K562 (cell line): ENCODE data around the gene PGA3. TPM values are rescaled to one million over a fixed set of nuclear protein-coding genes. Genes with fewer than 3 reads are reported as not detected.

ENCODE experiments used
- ATAC-seq: fragments of 200-7000 bp; cut with Tn5 transposase; 3 replicates; pipeline ENCODE4 v1.9.1; 2020; ENCODE audit warnings: moderate library complexity
- BruUV-seq: library from RNA; stranded (reverse); fragments of 400-500 nt; replicated peaks from 2 replicates; lab custom pipeline; 2021; lab: Mats Ljungman, UMichigan
- CTCF ChIA-PET: fragments of 300-600 bp; formaldehyde crosslinking; extraction: SDS; loops from one replicate; lab custom pipeline; 2021; ENCODE audit warnings: low intra/inter-chr PET ratio; lab: Yijun Ruan, JAX
- POLR2A ChIA-PET: fragments of 300-600, 350-650 bp; sonication (Branson Sonifier 250); formaldehyde crosslinking; extraction: SDS; loops from one replicate; lab custom pipeline; 2021; ENCODE audit warnings: antibody characterized with exemption, inconsistent platforms; lab: Yijun Ruan, JAX
- DNase-seq, 4 experiments: peaks; one replicate each; pipeline versions ENCODE4 v3.0.0 to v3.0.0-alpha.2; 2011 to 2018; ENCODE audit warnings: low spot score in 3 of 4, mixed read lengths in 3 of 4; ENCODE audit errors: extremely low read depth in 1 of 4
- FAIRE-seq: peaks from 2 replicates; lab custom pipeline; 2011; peaks lifted over from hg19 to GRCh38; lab: Jason Lieb, UNC
- H2AFZ ChIP-seq: 2 replicates; pipeline ENCODE4 v1.6.0; 2011; ENCODE audit warnings: low read depth, low read length, control low read depth, inconsistent platforms
- H3K27ac ChIP-seq: fragments of 200-600 bp; 3 replicates; pipeline ENCODE4 v1.8.0; 2011; ENCODE audit warnings: low read depth, mild to moderate bottlenecking, control low read depth, inconsistent platforms, low read length, moderate library complexity, mixed read lengths; ENCODE audit errors: extremely low read depth
- H3K27me3 ChIP-seq, 2 experiments: fragments of 300-600 bp in 1 of 2; 2 replicates in 1 of 2; 3 replicates in 1 of 2; pipeline versions ENCODE4 v1.6.0 to v1.8.0; 2011; ENCODE audit warnings: inconsistent platforms in 2 of 2, low read length in 2 of 2, mild to moderate bottlenecking in 1 of 2, mixed read lengths in 1 of 2, moderate library complexity in 1 of 2; ENCODE audit not compliant: control insufficient read depth in 2 of 2, insufficient read depth in 2 of 2
- H3K36me3 ChIP-seq: fragments of 300-600 bp; 3 replicates; pipeline ENCODE4 v1.8.0; 2011; ENCODE audit warnings: mild to moderate bottlenecking, low read length, inconsistent platforms; ENCODE audit not compliant: control insufficient read depth, insufficient read depth
- H3K4me1 ChIP-seq, 2 experiments: fragments of 200-600 bp in 1 of 2; replicated peaks in 1 of 2; 2 replicates in 1 of 2; 3 replicates in 1 of 2; pipeline versions ENCODE4 v1.5.1 to v1.8.0; 2011; ENCODE audit warnings: inconsistent platforms in 2 of 2, low read length in 2 of 2, mild to moderate bottlenecking in 1 of 2, mixed read lengths in 1 of 2, moderate library complexity in 1 of 2; ENCODE audit not compliant: control insufficient read depth in 2 of 2, insufficient read depth in 2 of 2
- H3K4me2 ChIP-seq: 2 replicates; pipeline ENCODE4 v1.6.1; 2011; ENCODE audit warnings: low read length, control low read depth, inconsistent platforms, mixed read lengths; ENCODE audit not compliant: insufficient read depth
- H3K4me3 ChIP-seq: fragments of 200-600 bp; sonication (generic), shearing (Covaris generic); 2 replicates; pipeline ENCODE4 v1.5.1; 2016; ENCODE audit warnings: control low read depth, inconsistent platforms
- H3K79me2 ChIP-seq: fragments of 200-600 bp; 3 replicates; pipeline ENCODE4 v1.8.0; 2011; ENCODE audit warnings: low read length, inconsistent platforms; ENCODE audit not compliant: control insufficient read depth, insufficient read depth
- H3K9ac ChIP-seq, 2 experiments: 2 replicates each; pipeline versions ENCODE4 v1.6.0 to v1.6.1; 2011; ENCODE audit warnings: low read depth in 2 of 2, low read length in 2 of 2, control low read depth in 1 of 2, inconsistent platforms in 1 of 2, mild to moderate bottlenecking in 1 of 2, mixed read lengths in 1 of 2; ENCODE audit not compliant: insufficient read depth in 1 of 2
- H3K9me1 ChIP-seq: one replicate; pipeline ENCODE4 v1.6.0; 2011; ENCODE audit warnings: inconsistent platforms, mild to moderate bottlenecking, low read length, moderate library complexity; ENCODE audit not compliant: control insufficient read depth, insufficient read depth
- H3K9me3 ChIP-seq: replicated peaks from 2 replicates; pipeline ENCODE4 v1.5.1; 2011; ENCODE audit warnings: low read depth, low read length, inconsistent platforms; ENCODE audit not compliant: control insufficient read depth, insufficient read depth
- H4K20me1 ChIP-seq: replicated peaks from 2 replicates; pipeline ENCODE4 v1.6.1; 2011; ENCODE audit warnings: low read length, inconsistent platforms, mixed read lengths; ENCODE audit not compliant: control insufficient read depth, insufficient read depth
- ARNT ChIP-seq, 2 experiments: fragments of 450-650 bp; IDR thresholded peaks; 2 replicates each; pipeline ENCODE4 v1.6.1; 2016; ENCODE audit warnings: mild to moderate bottlenecking in 1 of 2
- CAMTA2 ChIP-seq: fragments of 250-450 bp; sonication (Bioruptor Pico); conservative IDR thresholded peaks from 2 replicates; pipeline ENCODE4 v1.5.1; 2022
- CBX1 ChIP-seq: sonication (generic); IDR thresholded peaks from 2 replicates; pipeline ENCODE4 v1.6.1; 2016; ENCODE audit warnings: antibody characterized with exemption, low read depth, mild to moderate bottlenecking
- CBX5 ChIP-seq: IDR thresholded peaks from 2 replicates; pipeline ENCODE4 v1.6.1; 2014; ENCODE audit warnings: low read depth, borderline replicate concordance
- CREB1 ChIP-seq, 2 experiments: sonication (generic) in 1 of 2; formaldehyde crosslinking in 1 of 2; IDR thresholded peaks; 2 replicates each; pipeline versions ENCODE4 v1.6.1 to v1.8.0; 2012 to 2022; ENCODE audit warnings: inconsistent platforms in 1 of 2, mild to moderate bottlenecking in 1 of 2, missing genetic modification reagents in 1 of 2, moderate library complexity in 1 of 2
- FOXA3 ChIP-seq, 2 experiments: fragments of 450-650 bp in 1 of 2; sonication (generic) in 1 of 2; formaldehyde crosslinking; IDR thresholded peaks in 1 of 2; conservative IDR thresholded peaks in 1 of 2; 2 replicates each; pipeline versions ENCODE4 v1.4.0 to v1.8.0; 2020 to 2022; ENCODE audit warnings: mild to moderate bottlenecking in 2 of 2, missing genetic modification reagents in 1 of 2
- NBN ChIP-seq: fragments of 450-650 bp; IDR thresholded peaks from 2 replicates; pipeline ENCODE4 v1.6.1; 2016; ENCODE audit warnings: low read depth, mild to moderate bottlenecking
- PTBP1 ChIP-seq: fragments of 200-400 bp; formaldehyde crosslinking; IDR thresholded peaks from 2 replicates; pipeline ENCODE4 v1.6.1; 2017; ENCODE audit warnings: low read depth, low read length
- RFX7 ChIP-seq: fragments of 250-450 bp; sonication (Bioruptor Pico); IDR thresholded peaks from 2 replicates; pipeline ENCODE4 v1.5.1; 2021; ENCODE audit warnings: mild to moderate bottlenecking
- TRIM24 ChIP-seq, 2 experiments: fragments of 450-650 bp; IDR thresholded peaks; 2 replicates each; pipeline ENCODE4 v1.6.1; 2016
- TRIM28 ChIP-seq: fragments of 450-650 bp; IDR thresholded peaks from 2 replicates; pipeline ENCODE4 v1.6.1; 2017
- ZNF174 ChIP-seq: fragments of 250-450 bp; sonication (Bioruptor Pico); IDR thresholded peaks from 2 replicates; pipeline ENCODE4 v1.4.0; 2020; ENCODE audit warnings: mild to moderate bottlenecking
- ZNF217 ChIP-seq: sonication (generic); formaldehyde crosslinking; IDR thresholded peaks from 2 replicates; pipeline ENCODE4 v1.8.0; 2022; ENCODE audit warnings: mild to moderate bottlenecking, missing genetic modification reagents
- ZNF316 ChIP-seq: fragments of 450-650 bp; IDR thresholded peaks from 2 replicates; pipeline ENCODE4 v1.6.1; 2016
- ZNF384 ChIP-seq: IDR thresholded peaks from 2 replicates; pipeline ENCODE4 v1.6.1; 2012; ENCODE audit warnings: low read depth, low read length, improper control_type of control experiment
- WGBS: fragments of 100-300 bp; shearing (Covaris generic); methylation state at CpG from one replicate; pipeline ENCODE4 v1.1.6; 2016; ENCODE audit warnings: low coverage, mixed read lengths; ENCODE audit not compliant: insufficient coverage; ENCODE audit errors: missing lambda C conversion rate; 5-methylcytosine and 5-hydroxymethylcytosine counted together
- in situ Hi-C: fragments of 300-500 bp; cut with MboI; formaldehyde crosslinking; loops from 4 replicates; pipeline ENCODE4 v1.15.0; 2018; ENCODE audit warnings: inconsistent platforms, mixed read lengths
- intact Hi-C: fragments of 100-400 bp; cut with micrococcal nuclease; formaldehyde crosslinking; loops from 2 replicates; pipeline ENCODE4 v1.14.2; 2022
- polyA plus RNA-seq, 8 experiments: library from polyadenylated mRNA; depleted of rRNA in 4 of 8; stranded (reverse) in 5 of 8; unstranded in 3 of 8; fragments of >200 nt; fragmentation: Nextera tagmentation in 2 of 8; fragmentation: Illumina TruSeq in 1 of 8; extraction: Ambion mirVana in 2 of 8; extraction: Trizol in 1 of 8; gene quantifications; 2 replicates each; pipeline versions ENCODE4 v1.2.1 to v1.2.3, GENCODE V29; 2011 to 2014; ENCODE audit warnings: inconsistent platforms in 1 of 8, missing spikeins in 1 of 8
- total RNA-seq, 7 experiments: library from RNA; depleted of rRNA in 6 of 7; stranded (reverse); fragments of >200 nt in 6 of 7; fragmentation: Illumina TruSeq in 2 of 7; extraction: Trizol in 2 of 7; gene quantifications; 2 replicates each; pipeline versions ENCODE4 v1.2.1 to v1.2.3, GENCODE V29; 2011 to 2021; ENCODE audit warnings: low replicate concordance in 1 of 7
- TF ChIP-seq, protein P1 (sequence below): fragments of 250-450 bp; sonication (Bioruptor Pico); IDR thresholded peaks from 2 replicates; pipeline ENCODE4 v1.4.0; 2020; ENCODE audit warnings: mild to moderate bottlenecking, moderate library complexity
- TF ChIP-seq, protein P2 (sequence below): fragments of 450-650 bp; IDR thresholded peaks from 2 replicates; pipeline ENCODE4 v1.6.1; 2016; ENCODE audit warnings: borderline replicate concordance
- TF ChIP-seq, protein P3 (sequence below): fragments of 450-650 bp; IDR thresholded peaks from 2 replicates; pipeline ENCODE4 v1.6.1; 2018; ENCODE audit warnings: mild to moderate bottlenecking, low read depth; ENCODE audit not compliant: partially characterized antibody

PGA3 gene
- total and polyA plus RNA-seq, 9 of the 15 experiments (the other 6 are each of a cell fraction or from before 2014, with no cell fraction given), result 0.15 to 0.18 (median 0.18) TPM; not detected in 6

DNA sequence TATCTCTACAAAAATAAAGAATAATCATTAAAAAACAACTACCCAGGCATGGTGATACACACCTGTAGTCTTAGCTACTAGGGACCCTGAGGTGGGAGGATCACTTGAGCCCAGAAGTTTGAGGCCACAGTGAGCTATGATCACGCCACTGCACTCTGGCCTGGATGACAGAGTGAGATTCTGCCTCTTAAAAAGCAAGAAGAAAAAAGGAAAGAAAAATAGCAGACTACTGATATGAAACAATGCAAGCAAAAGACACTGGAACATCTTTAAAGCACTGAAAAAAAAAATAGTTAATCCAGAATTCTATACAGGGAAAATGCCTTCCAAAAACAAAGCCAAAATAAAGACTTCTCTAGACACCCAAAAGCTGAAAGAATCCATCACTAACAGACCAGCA lies 48.0 kb upstream of the PGA3 start:
- CTCF ChIA-PET, result no interaction called here
- 0 out of 2 replicates have a peak, but pooled peaks have one; percentile 30 for TF ChIP-seq NBN
- TF ChIP-seq RFX7 (CRISPR knock-in tag), result no peak
- TF ChIP-seq, protein P1, sequence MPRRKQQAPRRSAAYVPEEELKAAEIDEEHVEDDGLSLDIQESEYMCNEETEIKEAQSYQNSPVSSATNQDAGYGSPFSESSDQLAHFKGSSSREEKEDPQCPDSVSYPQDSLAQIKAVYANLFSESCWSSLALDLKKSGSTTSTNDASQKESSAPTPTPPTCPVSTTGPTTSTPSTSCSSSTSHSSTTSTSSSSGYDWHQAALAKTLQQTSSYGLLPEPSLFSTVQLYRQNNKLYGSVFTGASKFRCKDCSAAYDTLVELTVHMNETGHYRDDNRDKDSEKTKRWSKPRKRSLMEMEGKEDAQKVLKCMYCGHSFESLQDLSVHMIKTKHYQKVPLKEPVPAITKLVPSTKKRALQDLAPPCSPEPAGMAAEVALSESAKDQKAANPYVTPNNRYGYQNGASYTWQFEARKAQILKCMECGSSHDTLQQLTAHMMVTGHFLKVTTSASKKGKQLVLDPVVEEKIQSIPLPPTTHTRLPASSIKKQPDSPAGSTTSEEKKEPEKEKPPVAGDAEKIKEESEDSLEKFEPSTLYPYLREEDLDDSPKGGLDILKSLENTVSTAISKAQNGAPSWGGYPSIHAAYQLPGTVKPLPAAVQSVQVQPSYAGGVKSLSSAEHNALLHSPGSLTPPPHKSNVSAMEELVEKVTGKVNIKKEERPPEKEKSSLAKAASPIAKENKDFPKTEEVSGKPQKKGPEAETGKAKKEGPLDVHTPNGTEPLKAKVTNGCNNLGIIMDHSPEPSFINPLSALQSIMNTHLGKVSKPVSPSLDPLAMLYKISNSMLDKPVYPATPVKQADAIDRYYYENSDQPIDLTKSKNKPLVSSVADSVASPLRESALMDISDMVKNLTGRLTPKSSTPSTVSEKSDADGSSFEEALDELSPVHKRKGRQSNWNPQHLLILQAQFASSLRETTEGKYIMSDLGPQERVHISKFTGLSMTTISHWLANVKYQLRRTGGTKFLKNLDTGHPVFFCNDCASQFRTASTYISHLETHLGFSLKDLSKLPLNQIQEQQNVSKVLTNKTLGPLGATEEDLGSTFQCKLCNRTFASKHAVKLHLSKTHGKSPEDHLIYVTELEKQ, result no peak
- no peak for TF ChIP-seq ZNF174 (CRISPR knock-in tag)
- TF ChIP-seq, protein P2, sequence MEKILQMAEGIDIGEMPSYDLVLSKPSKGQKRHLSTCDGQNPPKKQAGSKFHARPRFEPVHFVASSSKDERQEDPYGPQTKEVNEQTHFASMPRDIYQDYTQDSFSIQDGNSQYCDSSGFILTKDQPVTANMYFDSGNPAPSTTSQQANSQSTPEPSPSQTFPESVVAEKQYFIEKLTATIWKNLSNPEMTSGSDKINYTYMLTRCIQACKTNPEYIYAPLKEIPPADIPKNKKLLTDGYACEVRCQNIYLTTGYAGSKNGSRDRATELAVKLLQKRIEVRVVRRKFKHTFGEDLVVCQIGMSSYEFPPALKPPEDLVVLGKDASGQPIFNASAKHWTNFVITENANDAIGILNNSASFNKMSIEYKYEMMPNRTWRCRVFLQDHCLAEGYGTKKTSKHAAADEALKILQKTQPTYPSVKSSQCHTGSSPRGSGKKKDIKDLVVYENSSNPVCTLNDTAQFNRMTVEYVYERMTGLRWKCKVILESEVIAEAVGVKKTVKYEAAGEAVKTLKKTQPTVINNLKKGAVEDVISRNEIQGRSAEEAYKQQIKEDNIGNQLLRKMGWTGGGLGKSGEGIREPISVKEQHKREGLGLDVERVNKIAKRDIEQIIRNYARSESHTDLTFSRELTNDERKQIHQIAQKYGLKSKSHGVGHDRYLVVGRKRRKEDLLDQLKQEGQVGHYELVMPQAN, result no peak
- no peak for TF ChIP-seq CREB1 (IDR thresholded peaks at IDR 0.05)
- no peak for TF ChIP-seq CREB1 (CRISPR knock-in tag; IDR thresholded peaks at IDR 0.05)
- TF ChIP-seq ZNF384, result peak; percentile 42; the same call in 1 of the 2 replicates
- TF ChIP-seq TRIM24 (IDR thresholded peaks at IDR 0.05), result peak in 1 of 2 experiments; percentile 81; a peak in 3 of 4 replicates
- no peak for TF ChIP-seq PTBP1
- no peak for TF ChIP-seq CAMTA2
- TF ChIP-seq FOXA3 (CRISPR knock-in tag; conservative IDR thresholded peaks at IDR 0.05 in 1 of 2, IDR thresholded peaks at IDR 0.05 in 1 of 2), result no peak
- 0 out of 2 replicates have a peak, but pooled peaks have one; percentile 54 for TF ChIP-seq CBX1
- TF ChIP-seq, protein P3, sequence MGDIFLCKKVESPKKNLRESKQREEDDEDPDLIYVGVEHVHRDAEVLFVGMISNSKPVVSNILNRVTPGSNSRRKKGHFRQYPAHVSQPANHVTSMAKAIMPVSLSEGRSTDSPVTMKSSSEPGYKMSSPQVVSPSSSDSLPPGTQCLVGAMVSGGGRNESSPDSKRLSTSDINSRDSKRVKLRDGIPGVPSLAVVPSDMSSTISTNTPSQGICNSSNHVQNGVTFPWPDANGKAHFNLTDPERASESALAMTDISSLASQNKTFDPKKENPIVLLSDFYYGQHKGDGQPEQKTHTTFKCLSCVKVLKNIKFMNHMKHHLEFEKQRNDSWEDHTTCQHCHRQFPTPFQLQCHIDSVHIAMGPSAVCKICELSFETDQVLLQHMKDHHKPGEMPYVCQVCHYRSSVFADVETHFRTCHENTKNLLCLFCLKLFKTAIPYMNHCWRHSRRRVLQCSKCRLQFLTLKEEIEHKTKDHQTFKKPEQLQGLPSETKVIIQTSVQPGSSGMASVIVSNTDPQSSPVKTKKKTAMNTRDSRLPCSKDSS, result peak; percentile 77
- TF ChIP-seq ARNT (IDR thresholded peaks at IDR 0.05), result 0 out of 4 replicates have a peak, but pooled peaks of 1 of the 2 experiments have one; percentile 39
- no peak for TF ChIP-seq ZNF217 (CRISPR knock-in tag)
- TF ChIP-seq TRIM28, result peak; percentile 92
- 0 out of 2 replicates have a peak, but pooled peaks have one; percentile 36 for TF ChIP-seq CBX5
- TF ChIP-seq ZNF316, result no peak

More for the DNA sequence above, 48.0 kb upstream of the PGA3 start:
- intact Hi-C loops (no loop called here), in situ Hi-C loops (no loop called here)
- FAIRE-seq (no peak), DNase-seq (no peak), ATAC-seq (no peak)
- peaks cover 18% of the 10 kb centered on the region for H4K20me1 ChIP-seq
- WGBS, result 93% methylated on average over 1 of the region's 1 CpG
- H3K9me1 ChIP-seq, result peaks cover 6% of the 10 kb centered on the region
- H3K79me2 ChIP-seq, result peaks cover 90% of the 10 kb centered on the region
- no peak overlapping the region for H3K4me3 ChIP-seq
- H3K27ac ChIP-seq, result no peak overlapping the region
- no peak overlapping the region for H3K9ac ChIP-seq
- H3K9me3 ChIP-seq, result peaks cover 3% of the 10 kb centered on the region; the same call in 1 of the 2 replicates
- no peak overlapping the region for H3K4me2 ChIP-seq
- POLR2A ChIA-PET, result interaction anchor here (0.7 kb wide), 1 partner anchor 173 kb away, joined by 3 read pairs; no protein-coding TSS in a partner anchor
- H2AFZ ChIP-seq, result no peak overlapping the region
- no peaks in the 10 kb centered on the region for H3K27me3 ChIP-seq
- H3K4me1 ChIP-seq, result peaks cover 27 to 36% of the 10 kb centered on the region in 2 experiments
- H3K36me3 ChIP-seq, result peaks cover 25% of the 10 kb centered on the region; the same call in 2 of the 3 replicates
- BruUV-seq, result no TSS peak
